Measurements from ENCODE around the gene MED15. TPM values are rescaled to one million over a fixed set of nuclear protein-coding genes. Genes with fewer than 3 reads are reported as not detected.
A peak's percentile ranks its signal among the peaks of the same experiment; 100 is the strongest.

The MED15 gene
- total and polyA plus RNA-seq, 2 of the 4 experiments (the other 2 are of a cell fraction): 19.0 to 68.8 TPM

DNA sequence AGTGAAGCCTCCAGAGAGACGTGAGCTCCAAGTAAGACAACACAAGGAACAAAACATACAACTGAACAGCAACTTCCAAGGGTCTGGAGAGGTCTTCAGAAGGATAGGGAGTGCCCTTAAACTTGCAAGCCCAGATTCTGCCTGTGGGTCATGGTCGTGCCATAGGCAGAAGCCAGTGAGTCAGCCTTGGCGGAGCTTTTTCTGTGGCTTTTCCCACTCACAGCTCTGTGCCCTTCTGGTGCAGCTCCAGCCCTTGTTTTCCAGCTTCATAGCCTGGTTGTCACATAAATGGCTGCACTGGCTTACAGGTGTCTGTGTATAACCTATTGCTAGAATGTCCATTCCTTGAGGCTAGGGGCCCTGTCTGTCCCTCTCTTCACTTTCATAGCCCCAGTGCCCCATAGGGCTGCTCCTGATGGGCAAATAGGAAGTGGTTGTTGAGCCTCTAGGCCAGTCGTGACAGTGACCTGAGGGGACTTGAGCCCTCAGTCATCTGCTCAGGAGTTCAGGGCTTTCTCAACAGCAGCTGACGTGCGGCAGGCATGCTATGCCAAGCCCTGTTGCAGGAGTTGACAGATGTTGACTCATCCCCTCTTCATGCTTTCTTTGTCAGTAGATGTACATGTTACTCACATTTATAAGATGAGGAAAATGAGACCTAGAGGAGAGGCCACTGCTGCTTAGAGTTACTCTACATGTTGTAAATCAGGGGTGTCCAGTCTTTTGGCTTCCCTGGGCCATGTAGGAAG, 7.4 kb downstream of the MED15 start (continued):
- TF ChIP-seq RFX5 (IDR thresholded peaks at IDR 0.05; ENCODE audit: low read depth, low read length) (no peak), SMC3 (IDR thresholded peaks at IDR 0.05; ENCODE audit: low read depth, low read length) (no peak; the same call in 1 of the 2 replicates)

DNA sequence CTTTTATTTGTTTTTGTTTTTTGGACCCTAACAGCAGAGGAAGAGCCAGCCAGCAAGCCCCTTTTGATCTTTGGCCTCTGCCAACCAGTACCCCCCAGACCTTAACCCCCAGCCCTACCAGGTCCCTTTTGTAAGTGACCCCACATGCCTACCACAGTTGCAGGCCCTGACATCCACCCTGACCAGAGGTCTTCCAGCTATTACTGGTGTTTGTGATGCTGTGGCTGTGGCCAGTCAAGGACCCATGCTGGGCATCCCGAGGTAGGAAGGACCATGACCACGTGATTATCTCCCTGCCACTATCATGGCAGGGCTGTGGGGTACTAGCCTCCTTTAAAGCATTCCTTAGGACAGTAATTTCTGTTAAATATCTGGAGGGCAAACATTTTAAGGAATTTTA, 9.0 kb downstream of the MED15 start:
- BruUV-seq (replicated peaks): no TSS peak
- Histone ChIP-seq H4K5ac (ENCODE audit: low read depth, low read length) (no peak overlapping the region; the same call in 1 of the 2 replicates), H4K91ac (ENCODE audit: insufficient read depth, low read depth, low read length) (no peak overlapping the region), H2AK5ac (ENCODE audit: low read depth, low read length) (0 out of 2 replicates have a peak overlapping the region, but pooled peaks have one; percentile 49), H3K36me3 (ENCODE audit: control insufficient read depth, insufficient read depth, low read length) (peaks cover 31% of the 10 kb centered on the region), H3K56ac (ENCODE audit: extremely low read depth, insufficient read depth, low read length) (no peak overlapping the region), H2BK15ac (ENCODE audit: low read depth, low read length) (no peak overlapping the region), H4K8ac (ENCODE audit: low read depth in 2 of 2, low read length in 2 of 2) (no peak overlapping the region), H3K9me1 (ENCODE audit: insufficient read depth, low read length) (peaks cover 40% of the 10 kb centered on the region), H3K9ac (ENCODE audit: low read depth, low read length) (no peak overlapping the region), H2BK5ac (ENCODE audit: low read depth, low read length, poor library complexity, severe bottlenecking) (no peak overlapping the region), H2BK120ac (ENCODE audit: low read depth, low read length) (no peak overlapping the region), H3K27me3 (ENCODE audit: control insufficient read depth, insufficient read depth, low read length) (no peaks in the 10 kb centered on the region), H2AK9ac (replicated peaks; ENCODE audit: low read depth, low read length, poor library complexity) (no peak overlapping the region), H2BK20ac (ENCODE audit: low read depth, low read length) (no peak overlapping the region), H3K18ac (ENCODE audit: low read depth, low read length) (no peak overlapping the region), H2AFZ (replicated peaks; ENCODE audit: low read length, poor library complexity) (no peak overlapping the region), H3K4me3 (ENCODE audit: insufficient read depth, low read depth, low read length) (no peak overlapping the region), H3K4me1 (ENCODE audit: control insufficient read depth, insufficient read depth, low read length) (peaks cover 25% of the 10 kb centered on the region), H3K14ac (replicated peaks; ENCODE audit: low read depth, low read length) (no peak overlapping the region), H3K4ac (ENCODE audit: low read depth, low read length) (no peak overlapping the region), H3K23ac (ENCODE audit: low read depth, low read length) (no peak overlapping the region), H4K20me1 (ENCODE audit: insufficient read depth, low read length) (peaks cover 86% of the 10 kb centered on the region), H3K4me2 (ENCODE audit: low read depth, low read length) (no peak overlapping the region), H3K9me3 (ENCODE audit: control insufficient read depth, insufficient read depth, low read length) (no peaks in the 10 kb centered on the region), H3K79me1 (ENCODE audit: low read depth in 1 of 2, low read length in 2 of 2) (peaks cover 3 to 64% of the 10 kb centered on the region in 2 experiments; a peak in 3 of 4 replicates), H3K27ac (ENCODE audit: insufficient read depth, low read length) (0 out of 2 replicates have a peak overlapping the region, but pooled peaks have one; percentile 24)
- TF ChIP-seq FOS (IDR thresholded peaks at IDR 0.05; ENCODE audit: low read depth, low read length): no peak
- intact Hi-C loops (cut with micrococcal nuclease) (no loop called here), in situ Hi-C loops (cut with MboI; ENCODE audit: low sequenced_read_pairs) (no loop called here), dilution Hi-C loops (cut with HindIII; ENCODE audit: low sequenced_read_pairs, unreplicated experiment) (no loop called here)
- ChIA-PET CTCF (no interaction called here), POLR2A (ENCODE audit: unreplicated experiment) (no interaction called here)
- WGBS, 2 experiments (ENCODE audit: extremely low coverage in 2 of 2, insufficient read length in 1 of 2): no CpG with 5 or more reads among the region's 2 CpGs
- ATAC-seq (ENCODE audit: low read depth) (no peak), DNase-seq (no peak)

All from IMR-90 (cell line).